GM19023 (cell line): Measurements from ENCODE around the gene AMPD3.
A peak's percentile ranks its signal among the peaks of the same experiment; 100 is the strongest.

Source experiments
- ATAC-seq: cut with Tn5 transposase; IDR thresholded peaks from one replicate; pipeline ENCODE4 v1.9.1; 2021; ENCODE audit warnings: mild to moderate bottlenecking, moderate library complexity; ENCODE audit not compliant: unreplicated experiment

Gene AMPD3

GRCh38 chr11:10486161-10486840, 31.2 kb downstream of the AMPD3 start:
- ATAC-seq, result no peak

- ATAC-seq, result no peak
Observed at GRCh38 chr11:10487002-10487647, 32.1 kb downstream of the AMPD3 start.

- ATAC-seq, result peak; percentile 49
Observed at GRCh38 chr11:10488121-10488933, 33.3 kb downstream of the AMPD3 start.

GRCh38 chr11:10488934-10489691, 34.0 kb downstream of the AMPD3 start:
- ATAC-seq, result no peak

GRCh38 chr11:10490032-10490397, 35.0 kb downstream of the AMPD3 start:
- no peak for ATAC-seq

- ATAC-seq, result no peak
Observed at GRCh38 chr11:10490398-10491241, 35.6 kb downstream of the AMPD3 start.

GRCh38 chr11:10492084-10492483, 37.0 kb downstream of the AMPD3 start:
- ATAC-seq, result no peak

GRCh38 chr11:10493041-10493663, 38.1 kb downstream of the AMPD3 start:
- ATAC-seq, result no peak

- ATAC-seq, result no peak
Observed at GRCh38 chr11:10494636-10495463, 39.8 kb downstream of the AMPD3 start.

GRCh38 chr11:10495464-10495786, 40.4 kb downstream of the AMPD3 start:
- no peak for ATAC-seq

GRCh38 chr11:10496296-10496936, 41.4 kb downstream of the AMPD3 start:
- ATAC-seq, result no peak

- ATAC-seq, result no peak
Observed at GRCh38 chr11:10497371-10498021, 42.4 kb downstream of the AMPD3 start.

GRCh38 chr11:10498022-10498400, 42.9 kb downstream of the AMPD3 start:
- no peak for ATAC-seq

- no peak for ATAC-seq
Observed at GRCh38 chr11:10498426-10499250, 43.6 kb downstream of the AMPD3 start.

- no peak for ATAC-seq
Observed at GRCh38 chr11:10499452-10499851, 44.4 kb downstream of the AMPD3 start.

GRCh38 chr11:10499874-10500601, 45.0 kb downstream of the AMPD3 start:
- ATAC-seq, result no peak
